CD4-positive, alpha-beta T cell treated with Interferon alpha-2 for 1 hour (primary cell): ENCODE results near the gene U2AF1.
"Not testable (repeated sequence)": the region's sequence is repeated elsewhere in the genome, so short reads cannot be mapped to it uniquely, and the experiment has no call there.

Experiments used
- DNase-seq, 2 donors: peaks; one replicate each; pipeline ENCODE4 v3.0.0-alpha.2; 2020 to 2022

The U2AF1 gene

GRCh38 chr21:43076023-43076637, 31.2 kb downstream of the U2AF1 start:
- not testable (repeated sequence) for DNase-seq

- DNase-seq: not testable (repeated sequence)
Measured at GRCh38 chr21:43075170-43076022, 32.0 kb downstream of the U2AF1 start, which contains the start of gene CBS. CBS (minus strand) TSS chr21:43075835; CDS start chr21:43072193, 3,642 bp downstream.

- DNase-seq: not testable (repeated sequence)
Measured at GRCh38 chr21:43074401-43075169, 32.8 kb downstream of the U2AF1 start.

GRCh38 chr21:43072742-43073141, 34.6 kb downstream of the U2AF1 start:
- DNase-seq: not testable (repeated sequence)

GRCh38 chr21:43069682-43070081, 37.7 kb downstream of the U2AF1 start:
- DNase-seq: not testable (repeated sequence)

- not testable (repeated sequence) for DNase-seq
Measured at GRCh38 chr21:43068065-43068464, 39.3 kb downstream of the U2AF1 start.

GRCh38 chr21:43066690-43067089, 40.7 kb downstream of the U2AF1 start:
- not testable (repeated sequence) for DNase-seq

GRCh38 chr21:43065991-43066390, 41.4 kb downstream of the U2AF1 start:
- DNase-seq: not testable (repeated sequence)

- DNase-seq: not testable (repeated sequence)
Measured at GRCh38 chr21:43064265-43064917, 43.0 kb downstream of the U2AF1 start.

- DNase-seq: not testable (repeated sequence)
Measured at GRCh38 chr21:43062955-43063664, 44.3 kb downstream of the U2AF1 start.

GRCh38 chr21:43053112-43053511, 54.3 kb downstream of the U2AF1 start:
- not testable (repeated sequence) for DNase-seq

- DNase-seq: not testable (repeated sequence)
Measured at GRCh38 chr21:43045876-43046821, 61.2 kb downstream of the U2AF1 start.

GRCh38 chr21:43045165-43045875, 62.0 kb downstream of the U2AF1 start:
- not testable (repeated sequence) for DNase-seq

GRCh38 chr21:43044547-43044946, 62.8 kb downstream of the U2AF1 start:
- not testable (repeated sequence) for DNase-seq

- DNase-seq: not testable (repeated sequence)
Measured at GRCh38 chr21:43043291-43043690, 64.1 kb downstream of the U2AF1 start.
